Osteocyte (in vitro differentiated cells): ENCODE measurements around the gene OLFML2A. TPM values are rescaled to one million over a fixed set of nuclear protein-coding genes. Genes with fewer than 3 reads are reported as not detected.
A peak's percentile ranks its signal among the peaks of the same experiment; 100 is the strongest.

Experiments
- DNase-seq: peaks from one replicate; pipeline ENCODE4 v3.0.0; 2021; ENCODE audit warnings: mixed read lengths; ENCODE audit not compliant: unreplicated experiment; ENCODE audit errors: extremely low spot score
- H3K27ac Mint-ChIP-seq: one replicate; pipeline ENCODE4 v1.8.0; 2021; ENCODE audit warnings: mild to moderate bottlenecking, mixed read lengths; ENCODE audit not compliant: unreplicated experiment
- H3K27me3 Mint-ChIP-seq: one replicate; pipeline ENCODE4 v1.8.0; 2021; ENCODE audit warnings: mixed read lengths; ENCODE audit not compliant: unreplicated experiment
- H3K36me3 Mint-ChIP-seq: one replicate; pipeline ENCODE4 v1.8.0; 2021; ENCODE audit warnings: mixed read lengths; ENCODE audit not compliant: unreplicated experiment
- H3K4me1 Mint-ChIP-seq: one replicate; pipeline ENCODE4 v1.8.0; 2021; ENCODE audit warnings: mixed read lengths; ENCODE audit not compliant: unreplicated experiment
- H3K4me3 Mint-ChIP-seq: one replicate; pipeline ENCODE4 v1.8.0; 2021; ENCODE audit warnings: mild to moderate bottlenecking, moderate library complexity, mixed read lengths; ENCODE audit not compliant: unreplicated experiment
- H3K9me3 Mint-ChIP-seq: one replicate; pipeline ENCODE4 v1.8.0; 2021; ENCODE audit warnings: mixed read lengths; ENCODE audit not compliant: unreplicated experiment
- CTCF ChIP-seq: fragments of 200-600 bp; sonication (generic); IDR thresholded peaks from 2 replicates; pipeline ENCODE4 v1.5.0; 2021; ENCODE audit warnings: antibody characterized with exemption, mild to moderate bottlenecking, moderate library complexity
- total RNA-seq: library from RNA; stranded (reverse); gene quantifications from 2 replicates; pipeline ENCODE4 v1.2.1, GENCODE V29; 2021

OLFML2A gene
- total RNA-seq, 1 donor from 2014 or later = 146 TPM

GRCh38 chr9:124839612-124840299 is 62.8 kb downstream of the OLFML2A start:
- Mint-ChIP-seq H3K27ac (no peak overlapping the region), H3K9me3 (no peaks in the 10 kb centered on the region), H3K27me3 (no peaks in the 10 kb centered on the region), H3K4me1 (peaks cover 34% of the 10 kb centered on the region), H3K36me3 (no peaks in the 10 kb centered on the region), H3K4me3 (no peak overlapping the region)
- DNase-seq = no peak
- TF ChIP-seq CTCF = peak; percentile 63

- H3K27ac Mint-ChIP-seq = no peak overlapping the region
- H3K27me3 Mint-ChIP-seq = no peaks in the 10 kb centered on the region
- DNase-seq = no peak
- H3K4me1 Mint-ChIP-seq = peaks cover 29% of the 10 kb centered on the region
- no peaks in the 10 kb centered on the region for H3K36me3 Mint-ChIP-seq
- H3K4me3 Mint-ChIP-seq = no peak overlapping the region
- peak; percentile 43 for TF ChIP-seq CTCF
- H3K9me3 Mint-ChIP-seq = no peaks in the 10 kb centered on the region
Measured at GRCh38 chr9:124840300-124840833, 63.4 kb downstream of the OLFML2A start.

DNA sequence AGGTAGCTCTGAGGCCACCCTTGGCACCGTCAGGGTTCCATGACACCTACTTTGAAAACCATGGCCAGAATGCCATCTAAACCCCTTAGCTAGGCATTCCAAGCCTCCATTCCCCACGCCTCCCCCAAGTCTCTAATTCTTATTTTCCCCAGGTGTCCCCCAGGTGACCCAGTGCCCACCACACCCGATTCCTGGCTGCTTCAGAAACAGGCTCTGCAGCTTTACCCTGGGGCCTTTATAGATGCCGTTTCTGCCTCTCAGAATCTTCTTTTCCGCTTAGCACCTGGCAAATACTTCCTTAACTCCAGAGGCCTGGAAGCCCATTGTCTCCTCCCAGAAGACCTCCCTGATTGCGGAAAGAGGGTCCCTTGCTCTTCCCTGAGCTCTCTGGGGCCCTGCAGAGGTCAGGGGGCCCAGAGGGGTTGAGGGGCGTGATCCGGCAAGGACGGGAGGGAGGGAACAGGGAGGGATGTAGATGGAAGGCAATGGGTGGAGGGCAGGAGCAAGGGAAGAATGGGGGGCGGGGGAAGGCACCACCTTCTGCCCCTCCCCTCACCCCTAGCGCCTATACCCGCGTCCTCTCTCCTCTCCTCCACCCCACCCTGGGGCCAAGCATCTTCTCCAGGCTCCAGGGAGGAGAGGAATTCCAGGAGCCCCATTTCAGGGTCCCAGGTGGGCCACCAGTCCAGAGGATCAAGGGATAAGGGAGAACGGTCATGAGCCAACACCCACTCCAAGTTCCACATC is 64.3 kb downstream of the OLFML2A start:
- Mint-ChIP-seq H3K9me3 (no peaks in the 10 kb centered on the region), H3K27me3 (no peaks in the 10 kb centered on the region), H3K4me3 (no peak overlapping the region), H3K4me1 (peaks cover 28% of the 10 kb centered on the region), H3K36me3 (no peaks in the 10 kb centered on the region), H3K27ac (no peak overlapping the region)
- DNase-seq = no peak
- no peak for TF ChIP-seq CTCF

DNA sequence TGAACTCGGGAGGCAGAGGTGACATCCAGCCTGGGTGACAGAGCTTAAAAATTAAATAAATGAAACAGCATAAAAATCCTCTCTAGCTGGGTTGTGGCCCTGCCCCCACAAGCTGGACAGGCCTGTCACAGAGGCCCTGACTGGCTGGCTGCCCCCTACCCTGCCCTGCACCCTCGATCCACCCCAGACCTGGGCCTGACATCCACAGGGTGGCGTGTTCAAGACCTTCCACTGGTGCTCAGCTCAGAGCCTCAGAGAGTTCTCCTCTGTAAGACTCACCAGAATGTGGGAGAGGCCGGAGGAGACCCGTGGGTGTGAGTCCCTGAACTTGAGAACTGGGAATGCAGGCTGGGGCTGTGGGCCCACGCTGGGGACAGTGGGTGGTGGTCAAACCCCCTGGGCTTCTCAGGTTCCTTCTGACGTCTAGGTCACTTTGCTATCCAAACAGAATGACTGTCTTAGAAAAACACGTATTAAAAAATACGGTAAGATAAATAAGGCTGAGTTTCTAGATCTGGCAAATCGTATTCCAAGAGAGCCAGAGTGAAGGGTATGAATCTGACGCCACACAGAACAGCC is 66.6 kb downstream of the OLFML2A start:
- peak overlapping the region; percentile 79 for H3K27ac Mint-ChIP-seq
- no peaks in the 10 kb centered on the region for H3K27me3 Mint-ChIP-seq

More for the DNA sequence above, 66.6 kb downstream of the OLFML2A start:
- TF ChIP-seq CTCF = no peak
- Mint-ChIP-seq H3K9me3 (no peaks in the 10 kb centered on the region), H3K36me3 (no peaks in the 10 kb centered on the region), H3K4me1 (peaks cover 28% of the 10 kb centered on the region), H3K4me3 (no peak overlapping the region)
- DNase-seq = no peak
